GM12801 (cell line): ENCODE results near the gene OSBPL1A.

Experiments
- TF ChIP-seq, protein P1 (sequence below): IDR thresholded peaks from one replicate; pipeline ENCODE4 v1.5.1; 2011; ENCODE audit warnings: control low read depth; ENCODE audit not compliant: insufficient read length; ENCODE audit errors: extremely low read depth

Gene OSBPL1A

GRCh38 chr18:24366328-24366727, 31.3 kb downstream of the OSBPL1A start:
- TF ChIP-seq, protein P1, sequence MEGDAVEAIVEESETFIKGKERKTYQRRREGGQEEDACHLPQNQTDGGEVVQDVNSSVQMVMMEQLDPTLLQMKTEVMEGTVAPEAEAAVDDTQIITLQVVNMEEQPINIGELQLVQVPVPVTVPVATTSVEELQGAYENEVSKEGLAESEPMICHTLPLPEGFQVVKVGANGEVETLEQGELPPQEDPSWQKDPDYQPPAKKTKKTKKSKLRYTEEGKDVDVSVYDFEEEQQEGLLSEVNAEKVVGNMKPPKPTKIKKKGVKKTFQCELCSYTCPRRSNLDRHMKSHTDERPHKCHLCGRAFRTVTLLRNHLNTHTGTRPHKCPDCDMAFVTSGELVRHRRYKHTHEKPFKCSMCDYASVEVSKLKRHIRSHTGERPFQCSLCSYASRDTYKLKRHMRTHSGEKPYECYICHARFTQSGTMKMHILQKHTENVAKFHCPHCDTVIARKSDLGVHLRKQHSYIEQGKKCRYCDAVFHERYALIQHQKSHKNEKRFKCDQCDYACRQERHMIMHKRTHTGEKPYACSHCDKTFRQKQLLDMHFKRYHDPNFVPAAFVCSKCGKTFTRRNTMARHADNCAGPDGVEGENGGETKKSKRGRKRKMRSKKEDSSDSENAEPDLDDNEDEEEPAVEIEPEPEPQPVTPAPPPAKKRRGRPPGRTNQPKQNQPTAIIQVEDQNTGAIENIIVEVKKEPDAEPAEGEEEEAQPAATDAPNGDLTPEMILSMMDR: no peak

DNA sequence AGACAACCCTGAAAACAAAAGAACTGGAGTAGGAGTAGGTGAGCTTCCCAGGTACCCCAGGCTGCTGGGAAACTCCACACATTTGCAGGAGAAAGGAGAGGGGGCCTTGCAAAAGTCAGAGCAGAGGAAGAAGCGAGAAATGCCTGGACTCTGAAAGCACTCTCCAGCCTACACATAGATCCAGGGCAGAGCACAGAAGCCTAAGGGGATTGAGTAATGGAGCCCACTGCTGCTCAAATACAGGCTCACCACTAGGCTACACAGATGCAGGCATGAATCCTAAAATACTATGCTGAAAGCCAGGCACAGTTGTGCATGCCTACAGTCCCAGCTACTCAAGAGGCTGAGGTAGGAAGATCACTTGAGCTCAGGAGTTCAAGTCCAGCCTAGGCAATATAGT, 33.4 kb downstream of the OSBPL1A start:
- TF ChIP-seq, protein P1: no peak

DNA sequence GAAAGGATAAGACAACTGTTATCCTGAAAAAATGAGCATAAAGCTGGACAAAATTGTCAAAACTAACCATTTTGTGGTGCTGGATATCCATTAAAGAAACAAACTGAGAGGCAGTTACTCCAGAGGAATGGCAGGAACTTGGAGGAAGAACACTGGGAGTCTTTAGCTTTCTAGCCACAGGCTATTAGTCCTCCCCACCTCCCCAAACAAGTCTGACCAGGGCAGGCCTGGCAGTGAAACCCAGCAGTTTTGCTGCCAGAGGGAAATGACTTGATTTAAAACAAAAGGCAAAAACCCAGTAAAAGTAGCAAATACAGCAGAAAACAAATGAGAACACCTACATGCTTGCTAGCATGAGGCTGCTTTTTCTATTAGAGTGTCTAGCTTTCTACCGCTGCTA, 34.9 kb downstream of the OSBPL1A start:
- TF ChIP-seq, protein P1: no peak

GRCh38 chr18:24354278-24354677, 43.3 kb downstream of the OSBPL1A start:
- TF ChIP-seq, protein P1: no peak

GRCh38 chr18:24346254-24346653, 51.4 kb downstream of the OSBPL1A start:
- TF ChIP-seq, protein P1: no peak

DNA sequence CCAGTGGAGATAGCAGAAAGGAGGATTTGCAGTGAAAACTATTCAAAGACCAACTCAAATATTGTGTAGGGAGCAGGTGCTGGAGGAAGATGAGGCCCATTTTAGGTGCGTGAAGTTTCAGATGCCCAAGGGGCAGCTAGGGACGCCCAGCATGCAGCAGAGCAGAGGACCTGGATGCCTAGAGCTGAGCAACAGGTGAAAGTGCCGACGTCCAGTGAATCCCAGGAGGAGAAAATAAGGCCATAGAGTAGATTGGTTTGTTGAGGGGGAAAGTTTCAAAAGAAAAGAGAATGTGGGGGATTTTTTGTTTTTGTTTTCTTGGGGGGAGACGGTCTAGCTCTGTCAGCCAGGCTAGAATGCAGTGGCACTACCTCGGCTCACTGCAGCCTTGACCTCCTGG, 53.1 kb downstream of the OSBPL1A start:
- TF ChIP-seq, protein P1: no peak

DNA sequence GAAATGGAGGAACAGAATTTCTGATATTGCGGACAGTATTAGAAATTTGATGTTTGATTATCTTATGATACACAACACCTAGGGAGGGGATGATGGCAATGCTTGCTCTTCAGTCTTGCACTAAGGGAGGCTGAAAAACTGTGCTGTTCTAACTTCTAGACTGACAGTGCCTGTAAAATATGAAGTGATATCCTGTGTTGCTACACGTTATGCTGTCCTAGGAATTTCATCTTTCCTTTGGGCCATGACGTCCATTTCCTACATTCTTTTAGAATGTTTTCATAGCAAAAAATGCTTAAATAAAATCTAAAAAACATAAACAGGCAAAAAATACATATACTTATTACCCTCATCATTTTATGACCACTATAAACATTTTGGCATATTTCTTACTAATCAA, 55.3 kb downstream of the OSBPL1A start:
- TF ChIP-seq, protein P1: no peak

GRCh38 chr18:24341361-24341760, 56.3 kb downstream of the OSBPL1A start:
- TF ChIP-seq, protein P1: no peak
